HG03354 (cell line): ENCODE measurements around the gene KRTAP12-3.

Experiments
- ATAC-seq: cut with Tn5 transposase; IDR thresholded peaks from one replicate; pipeline ENCODE4 v1.9.1; 2021; ENCODE audit warnings: mild to moderate bottlenecking; ENCODE audit not compliant: unreplicated experiment, poor library complexity, severe bottlenecking

KRTAP12-3 gene

DNA sequence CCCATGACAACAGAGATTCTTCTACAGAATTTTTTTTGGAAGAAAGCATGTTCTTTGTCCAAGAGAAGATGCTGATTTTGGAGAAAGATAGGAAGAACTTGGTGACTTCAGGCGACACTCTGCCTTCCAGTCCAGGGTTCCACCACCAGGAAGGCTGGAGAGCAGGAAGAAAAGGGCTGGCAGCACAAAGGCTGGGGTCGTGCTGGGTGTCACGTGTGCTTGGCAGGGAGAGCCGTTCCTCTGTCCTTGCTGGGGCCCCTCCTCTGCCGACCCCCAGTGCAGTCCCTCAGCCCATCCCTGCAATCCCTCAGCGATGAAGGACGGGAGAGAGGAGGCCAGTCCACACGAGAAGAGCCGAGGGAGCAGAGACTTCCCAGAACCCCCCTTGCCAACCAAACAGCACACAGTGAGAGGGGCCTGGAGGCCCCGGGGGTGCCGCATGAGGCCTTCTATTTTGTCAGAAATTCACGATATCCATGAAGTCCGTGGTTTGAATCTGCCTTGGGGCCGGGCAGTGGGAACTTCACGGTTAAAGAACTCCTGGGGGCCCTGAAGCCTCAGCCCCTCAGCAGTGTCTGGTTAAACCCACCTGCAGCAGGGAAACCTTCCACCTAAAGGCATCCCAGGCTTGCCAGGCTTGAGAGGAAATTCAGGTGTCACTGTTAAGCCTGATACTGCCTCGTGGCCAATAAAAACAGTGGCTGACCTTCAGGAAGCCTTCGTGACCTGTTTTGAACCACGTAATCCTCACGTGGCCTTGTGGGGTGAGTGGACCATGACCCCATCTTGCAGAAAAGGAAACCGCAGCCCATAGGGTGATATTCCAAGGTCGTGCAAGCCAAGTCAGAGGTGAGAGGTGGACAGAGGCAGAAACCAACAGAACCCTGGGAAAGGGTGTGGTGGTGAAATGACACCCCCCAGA is 42.6 kb downstream of the KRTAP12-3 start:
- ATAC-seq: no peak

DNA sequence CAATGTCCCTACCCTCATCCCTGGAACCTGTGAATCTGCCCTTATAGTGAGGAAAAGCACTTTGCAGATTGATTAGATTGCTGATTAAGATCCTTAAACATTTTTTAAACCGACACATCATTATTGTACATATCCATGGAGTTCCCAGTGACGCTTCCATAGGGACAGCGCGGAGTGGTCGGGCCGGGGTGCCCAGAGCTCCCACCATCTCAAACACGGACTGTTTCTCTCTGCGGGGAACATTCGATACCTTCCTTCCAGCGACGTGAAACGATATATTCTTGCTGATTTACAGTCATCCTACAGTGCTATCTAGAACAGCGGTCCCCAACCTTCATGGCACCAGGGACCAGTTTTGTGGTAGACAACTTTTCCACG is 43.3 kb downstream of the KRTAP12-3 start:
- ATAC-seq: no peak

DNA sequence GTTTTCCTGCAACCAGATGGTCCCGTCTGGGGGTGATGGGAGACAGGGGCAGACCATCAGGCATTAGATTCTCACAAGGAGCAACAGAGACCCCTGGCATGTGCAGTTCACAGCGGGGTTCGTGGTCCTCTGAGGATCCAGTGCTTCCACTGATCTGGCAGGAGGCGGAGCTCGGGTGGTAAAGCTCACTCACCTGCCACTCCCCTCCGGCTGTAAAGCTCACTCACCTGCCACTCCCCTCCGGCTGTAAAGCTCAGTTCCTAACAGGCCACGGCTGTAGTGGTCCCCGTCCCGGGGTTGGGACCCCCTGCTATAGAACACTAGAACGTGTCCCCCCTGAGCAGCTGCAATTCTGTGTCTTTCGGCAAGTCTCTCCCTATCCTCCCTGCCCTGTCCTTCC is 43.8 kb downstream of the KRTAP12-3 start:
- no peak for ATAC-seq

DNA sequence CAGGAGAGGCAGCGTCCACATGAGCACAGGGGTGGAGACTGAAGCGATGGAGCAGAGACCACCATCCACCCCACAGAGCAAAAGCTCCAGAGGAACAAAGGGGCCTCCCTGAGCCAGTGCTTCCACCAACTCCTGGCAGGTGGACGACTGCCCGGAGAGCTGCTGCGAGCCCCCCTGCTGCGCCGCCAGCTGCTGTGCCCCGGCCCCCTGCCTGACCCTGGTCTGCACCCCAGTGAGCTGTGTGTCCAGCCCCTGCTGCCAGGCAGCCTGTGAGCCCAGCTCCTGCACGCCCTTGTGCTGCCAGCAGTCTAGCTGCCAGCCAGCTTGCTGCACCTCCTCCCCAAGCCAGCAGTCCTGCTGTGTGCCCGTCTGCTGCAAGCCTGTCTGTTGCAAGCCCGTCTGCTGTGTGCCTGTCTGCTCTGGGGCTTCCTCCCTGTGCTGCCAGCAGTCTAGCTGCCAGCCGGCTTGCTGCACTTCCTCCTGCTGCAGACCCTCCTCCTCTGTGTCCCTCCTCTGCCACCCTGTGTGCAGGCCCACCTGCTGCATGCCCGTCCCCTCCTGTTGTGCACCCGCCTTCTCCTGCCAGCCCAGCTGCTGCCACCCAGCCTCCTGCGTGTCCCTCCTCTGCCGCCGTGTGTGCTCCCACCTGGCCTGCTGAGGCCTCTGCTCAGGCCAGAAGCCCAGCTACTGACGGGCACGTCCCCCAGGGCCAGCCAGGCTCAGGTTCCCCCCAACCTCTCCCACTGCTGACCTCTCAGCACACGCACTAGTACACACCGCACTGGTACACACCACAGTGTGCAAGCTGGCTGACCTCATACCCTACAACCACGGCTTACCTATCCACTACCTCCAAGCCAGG is 44.6 kb downstream of the KRTAP12-3 start:
- ATAC-seq: no peak

DNA sequence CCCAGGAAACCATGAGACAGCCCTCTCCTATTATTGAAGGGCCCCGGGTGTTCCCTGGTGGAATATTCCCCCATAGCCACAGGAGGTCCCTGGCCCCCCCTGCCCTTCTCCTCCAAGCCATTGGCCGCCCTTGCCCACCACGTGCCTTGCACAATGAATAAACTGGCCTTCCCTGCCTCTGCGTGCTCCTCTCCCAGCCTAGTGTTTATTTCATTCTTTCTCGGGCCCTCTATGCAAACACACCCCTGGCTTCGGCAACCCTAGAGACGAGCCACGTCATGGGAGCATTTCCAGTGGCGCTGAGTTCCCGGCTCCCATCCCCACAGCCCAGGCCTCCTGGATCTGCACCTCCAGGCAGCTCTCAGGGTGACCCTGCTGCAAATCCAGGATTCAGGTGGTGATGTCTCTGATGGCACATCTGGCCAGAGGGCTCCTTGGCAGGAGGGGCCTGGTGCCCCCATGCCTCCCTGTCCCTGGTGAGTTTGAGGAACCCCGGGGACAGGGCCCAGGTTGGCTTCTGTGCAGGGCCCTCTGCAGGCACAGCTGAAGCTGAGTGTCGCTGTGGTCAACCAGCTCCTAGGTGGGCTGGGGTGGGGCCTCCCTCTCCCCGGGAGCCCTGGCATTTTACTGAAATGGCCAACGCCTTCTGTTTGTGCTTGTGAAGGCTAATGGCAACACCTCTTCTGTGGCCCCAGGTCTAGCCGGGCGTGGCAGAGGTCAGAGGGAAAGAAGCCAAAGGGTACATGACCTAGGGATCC is 45.4 kb downstream of the KRTAP12-3 start:
- ATAC-seq: no peak

DNA sequence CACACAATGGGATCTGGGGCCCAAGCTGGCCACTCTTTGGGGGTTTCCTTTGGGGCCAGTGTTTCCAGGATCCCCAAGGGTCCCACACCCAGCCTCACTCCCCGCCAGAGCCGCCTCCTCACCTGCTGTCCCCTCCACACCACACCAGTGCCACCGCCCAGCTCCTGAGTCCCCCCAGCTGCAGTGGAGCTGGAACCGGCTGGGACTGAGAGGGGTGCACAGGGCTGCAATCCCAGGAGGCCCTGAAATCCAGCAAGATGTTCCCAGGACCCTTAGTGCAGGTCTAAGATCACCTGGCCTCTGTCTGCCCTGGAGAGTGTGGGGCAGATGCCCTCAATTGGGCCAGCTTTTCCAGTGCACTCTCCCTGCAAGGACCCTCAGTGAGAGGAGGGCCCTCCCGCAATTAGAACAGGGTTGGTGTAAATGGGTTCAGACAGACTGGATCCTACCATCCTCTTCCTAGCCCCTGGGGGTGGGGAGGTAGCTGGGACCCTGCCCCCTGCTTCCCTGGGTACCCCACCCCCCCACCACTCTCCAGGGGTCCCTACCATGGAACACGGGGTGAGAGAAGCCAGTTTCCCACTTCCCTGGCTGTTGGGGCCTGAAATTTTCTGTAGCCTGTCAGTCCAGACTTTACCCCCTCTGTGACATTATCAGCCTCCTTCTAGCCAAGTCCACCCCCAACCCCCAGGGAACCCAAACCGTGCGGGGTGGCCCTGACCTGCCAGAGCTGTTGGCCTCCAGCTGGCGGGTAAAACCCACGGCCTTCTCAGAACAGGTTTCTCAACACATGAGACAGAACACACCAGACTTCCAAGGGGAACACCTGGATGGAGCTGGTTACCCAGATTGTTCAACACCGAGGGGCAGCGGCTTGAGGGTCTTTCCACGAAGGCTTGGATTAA is 46.3 kb downstream of the KRTAP12-3 start:
- no peak for ATAC-seq

DNA sequence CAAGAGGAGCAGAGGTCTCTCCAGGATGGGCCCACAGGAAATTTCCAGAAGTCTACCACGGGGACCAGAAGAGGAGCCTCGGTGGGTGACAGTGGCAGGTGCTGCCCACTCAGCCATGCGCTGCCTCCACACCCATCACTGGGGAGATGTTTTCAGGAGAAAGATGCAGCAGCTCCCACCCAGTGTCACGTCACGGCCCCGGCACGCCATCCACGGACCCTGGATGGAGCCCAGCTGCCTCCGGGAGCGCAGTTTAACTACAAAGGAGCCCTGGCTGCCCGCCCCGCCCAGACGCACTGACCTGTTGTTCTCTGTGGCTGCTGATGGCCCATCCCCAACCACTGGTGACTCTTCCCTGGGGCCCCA is 46.9 kb downstream of the KRTAP12-3 start:
- ATAC-seq: no peak

DNA sequence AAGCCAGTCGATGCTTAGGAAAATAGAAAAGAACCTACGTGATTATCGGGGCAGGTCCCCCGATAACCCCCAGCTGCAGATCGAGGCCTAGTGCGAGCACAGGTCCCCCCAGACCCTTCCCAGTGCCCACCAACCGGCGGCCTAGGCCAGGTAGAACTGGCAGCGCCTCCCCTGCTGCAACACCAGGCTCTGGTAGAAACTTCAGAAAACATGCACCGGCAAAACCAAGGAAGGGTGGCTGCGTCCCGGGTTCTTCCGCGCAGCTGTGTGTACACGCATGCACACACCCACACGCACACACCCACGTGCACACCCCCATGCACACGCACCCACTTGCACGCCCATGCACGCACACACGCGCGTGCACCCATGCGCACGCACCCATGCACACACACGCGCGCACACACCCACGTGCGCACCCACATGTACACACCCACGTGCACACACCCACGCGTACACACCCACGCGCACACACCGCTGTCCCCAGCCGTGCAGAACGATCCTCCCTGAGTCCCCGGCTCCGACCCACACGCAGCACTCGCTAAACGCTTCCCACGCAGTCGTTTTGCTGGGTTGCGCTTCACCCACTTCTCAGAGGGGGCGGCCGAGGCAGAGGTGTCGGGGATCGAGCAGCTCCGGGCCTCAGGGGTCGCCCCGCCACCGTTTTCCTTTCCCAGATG is 48.4 kb downstream of the KRTAP12-3 start:
- no peak for ATAC-seq

DNA sequence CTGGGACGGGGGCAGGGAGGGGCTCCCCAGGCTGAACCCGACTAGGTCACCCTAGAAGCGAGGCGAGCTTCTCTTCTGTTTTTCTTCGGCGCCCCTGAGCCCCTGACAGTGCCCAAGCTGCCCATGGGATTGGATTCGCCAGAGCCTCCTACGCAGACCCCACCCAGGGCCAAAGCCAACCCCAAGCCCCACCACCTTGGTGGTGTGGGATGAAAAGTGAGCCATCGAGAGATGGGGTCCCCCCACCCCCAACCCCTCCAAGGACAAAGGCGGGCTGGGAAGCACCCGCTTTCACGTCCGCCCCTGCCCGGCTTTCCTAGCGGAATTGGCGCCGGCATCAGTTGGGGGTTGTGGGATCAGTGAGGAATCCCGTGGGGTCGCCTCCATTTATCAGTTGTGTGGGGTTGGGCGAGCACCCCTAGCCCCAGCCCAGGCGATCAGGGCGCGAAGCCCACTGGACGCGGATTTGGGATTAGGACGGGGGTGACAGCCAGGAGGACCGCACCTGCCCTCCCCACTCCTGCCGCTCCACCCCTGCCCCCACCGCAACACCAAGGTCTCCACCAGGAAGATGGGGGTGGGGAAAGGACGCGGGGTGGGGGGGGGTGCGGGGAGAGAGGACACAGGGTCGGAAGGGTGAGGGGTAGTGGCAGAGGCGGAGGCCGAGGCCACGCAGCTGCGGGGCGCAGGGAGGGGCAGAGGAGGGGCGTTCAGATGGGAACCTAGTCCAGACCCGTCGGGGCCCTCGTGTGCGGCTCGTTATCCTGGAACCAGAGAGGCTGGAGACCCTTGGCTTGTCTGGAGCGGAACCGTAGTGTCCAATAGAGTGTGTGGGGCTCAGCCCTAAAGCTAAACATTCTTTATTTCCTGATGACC is 49.2 kb downstream of the KRTAP12-3 start:
- ATAC-seq: no peak
